GM18867 (cell line): Measurements from ENCODE around the gene HSF5.
A peak's percentile ranks its signal among the peaks of the same experiment; 100 is the strongest.
"Not testable (repeated sequence)": the region's sequence is repeated elsewhere in the genome, so short reads cannot be mapped to it uniquely, and the experiment has no call there.

Experiments used
- ATAC-seq: cut with Tn5 transposase; IDR thresholded peaks from one replicate; pipeline ENCODE4 v1.9.1; 2021; ENCODE audit warnings: mild to moderate bottlenecking, moderate library complexity; ENCODE audit not compliant: unreplicated experiment

HSF5 gene

DNA sequence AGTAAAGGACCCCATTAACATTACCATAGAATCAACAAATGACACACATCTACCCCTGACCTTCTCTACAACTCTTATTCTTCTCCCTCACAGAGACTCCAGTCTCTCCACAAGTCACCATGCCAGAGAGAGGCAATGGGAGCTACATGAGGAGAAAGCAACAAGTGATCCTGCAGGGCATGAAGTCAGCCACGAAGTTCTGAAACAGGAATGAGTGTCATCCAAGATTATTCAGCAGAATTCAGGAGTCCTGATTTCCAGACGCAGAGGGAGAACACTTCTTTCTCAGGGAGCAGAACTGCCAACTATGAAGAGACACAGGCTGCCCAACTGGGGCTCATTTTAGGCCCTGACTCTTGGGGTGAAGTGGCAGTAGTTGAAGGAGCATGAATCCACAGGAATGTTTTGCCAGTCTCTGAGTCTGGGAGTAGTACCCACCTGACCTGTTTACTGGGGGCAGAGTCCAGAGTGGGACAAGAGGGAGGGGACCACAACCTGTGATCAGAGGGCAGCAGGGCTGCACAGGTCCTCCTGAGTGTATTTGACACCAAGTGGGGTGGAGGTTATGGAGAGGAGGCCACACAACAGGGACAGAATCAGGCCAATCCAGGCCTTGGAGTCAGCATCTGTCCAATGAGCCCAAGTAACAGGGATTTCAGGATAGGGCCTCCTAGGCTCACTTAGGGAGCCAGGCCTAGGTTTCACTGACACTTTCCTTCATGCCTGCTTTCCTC is 28.6 kb upstream of the HSF5 start:
- ATAC-seq, result no peak

DNA sequence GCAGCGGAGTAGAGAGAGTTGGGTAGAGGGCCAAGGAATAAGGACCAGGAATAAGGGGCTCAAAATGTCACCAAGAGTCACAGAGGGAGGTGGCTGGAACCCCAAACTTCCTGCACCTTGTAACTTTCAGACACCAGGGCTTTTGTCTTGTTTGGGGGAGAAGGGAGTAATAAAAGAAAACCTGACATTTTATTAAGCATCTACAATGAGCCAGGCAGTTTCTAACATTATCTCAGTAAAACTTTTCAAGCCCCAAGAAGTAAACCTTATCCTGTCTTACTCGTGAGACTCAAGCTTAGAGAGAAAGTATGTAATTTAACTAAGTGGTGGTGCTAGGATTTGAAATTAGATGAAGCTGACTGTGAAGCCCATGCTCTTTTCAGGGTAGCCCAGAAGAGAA is 27.1 kb upstream of the HSF5 start:
- ATAC-seq, result no peak

DNA sequence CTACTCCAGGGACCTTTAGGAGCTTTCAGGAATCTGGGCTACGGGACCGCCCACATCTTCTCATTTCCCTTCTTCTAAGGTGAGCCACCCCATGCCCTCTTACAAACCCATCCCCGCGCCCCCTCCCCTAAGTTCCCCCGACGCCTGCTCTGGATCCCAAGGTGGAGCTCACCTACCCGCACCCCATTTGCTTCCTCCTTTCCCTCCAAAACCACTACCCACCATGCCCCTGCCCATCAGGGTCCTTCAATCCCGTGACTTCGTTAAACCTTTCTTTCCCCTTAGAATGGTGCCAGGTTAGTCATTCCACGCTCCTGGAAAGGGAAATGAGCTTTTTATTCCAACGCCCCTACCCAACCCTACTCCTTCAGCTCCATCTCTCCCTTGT is 26.6 kb upstream of the HSF5 start:
- ATAC-seq, result no peak

DNA sequence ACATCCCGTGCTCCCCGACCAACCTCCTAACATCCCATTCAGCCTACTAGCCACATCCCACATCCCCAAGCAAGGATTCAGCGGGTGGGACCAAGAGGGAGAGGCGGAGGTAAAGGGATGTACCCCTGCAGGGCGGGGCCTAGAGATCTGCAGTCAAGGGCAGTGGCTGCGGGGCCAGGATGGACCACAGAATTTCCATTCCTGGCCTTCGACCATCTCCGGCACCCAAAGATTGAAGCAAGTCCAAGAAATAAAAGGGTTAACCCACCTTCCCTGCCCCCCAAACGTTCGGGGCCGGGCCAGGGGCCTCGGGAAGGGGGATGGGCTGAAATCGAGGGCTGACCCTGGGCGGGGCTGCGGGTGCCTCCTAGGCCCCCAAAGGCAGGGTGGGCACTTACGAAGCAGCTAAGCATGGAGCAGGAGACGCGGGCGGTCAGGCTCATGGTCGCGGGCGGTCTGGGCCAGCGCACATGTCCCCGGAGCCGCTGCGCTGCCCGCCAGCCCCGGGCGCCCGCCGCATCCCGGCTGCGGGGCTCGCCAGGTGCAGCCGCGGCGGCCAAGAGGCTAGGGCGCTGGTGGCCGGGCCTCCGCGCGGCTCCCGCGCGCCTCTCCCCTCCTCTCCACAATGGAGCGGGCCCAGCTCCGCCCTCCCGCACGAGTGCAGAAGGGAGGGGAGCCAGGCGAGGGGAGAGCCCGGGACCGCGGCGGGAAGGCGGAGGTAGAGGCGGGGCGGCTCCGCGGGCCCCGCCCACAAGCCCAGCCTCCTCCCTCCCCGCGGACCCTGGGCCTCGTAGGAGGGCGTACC is 26.0 kb upstream of the HSF5 start, which contains the start of gene MTMR4:
TSS of gene MTMR4 (minus strand) at position 674 of the 805 bp plus-strand sequence. CDS start at position 443, 231 bp downstream.
- no peak for ATAC-seq

DNA sequence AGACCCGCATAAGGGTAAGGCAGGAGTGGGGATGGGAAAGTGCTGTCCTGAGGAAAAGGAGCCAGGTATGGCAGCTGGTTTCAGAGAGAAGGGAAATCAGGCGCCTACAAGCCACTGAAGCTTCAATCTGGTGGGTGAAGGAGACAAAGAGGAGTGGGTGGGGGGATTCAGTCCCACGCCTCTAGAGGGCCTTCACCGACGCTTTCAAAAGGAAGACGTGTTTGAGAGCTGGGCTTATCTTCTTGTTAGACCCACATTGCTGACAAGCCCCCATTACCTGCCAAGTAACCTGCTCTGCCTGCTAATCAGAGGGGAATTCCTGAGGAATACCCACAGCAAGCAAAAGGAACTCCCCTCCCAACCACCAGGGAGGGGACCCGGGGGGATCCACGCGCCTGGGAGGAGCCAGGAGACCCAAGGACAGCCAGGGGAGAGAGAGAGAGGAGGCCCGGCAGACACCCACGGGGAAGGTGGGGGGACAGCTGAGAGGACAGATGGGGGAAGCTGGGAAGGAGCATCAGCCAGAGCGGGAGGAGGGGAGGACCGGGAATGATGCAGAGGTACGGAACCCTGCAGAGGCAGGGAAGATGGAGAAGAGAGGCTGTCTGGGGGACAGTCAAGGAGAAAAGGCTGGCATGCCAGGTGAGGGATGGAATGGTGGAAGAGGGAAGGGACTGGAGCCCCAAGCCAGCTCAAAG is 25.2 kb upstream of the HSF5 start:
- ATAC-seq, result no peak

DNA sequence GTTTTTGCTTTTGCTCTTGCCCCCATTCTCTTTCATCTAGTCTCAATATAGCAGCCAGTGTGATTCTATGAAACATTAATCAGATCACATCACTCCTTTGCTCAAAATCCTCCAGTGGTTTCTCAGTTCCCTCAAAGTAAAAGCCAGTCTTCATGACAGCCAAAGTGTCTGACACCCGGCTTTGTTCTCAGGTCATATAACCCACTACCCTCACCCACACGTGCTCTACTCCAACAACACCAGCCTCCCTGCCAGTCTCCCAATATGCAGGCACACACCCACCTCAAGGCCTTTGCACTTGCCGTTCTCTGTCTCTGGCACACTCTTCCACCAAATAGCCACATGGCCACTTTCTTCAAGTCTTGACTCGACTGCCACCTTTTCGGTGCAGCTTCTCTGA is 21.9 kb upstream of the HSF5 start:
- ATAC-seq, result no peak

DNA sequence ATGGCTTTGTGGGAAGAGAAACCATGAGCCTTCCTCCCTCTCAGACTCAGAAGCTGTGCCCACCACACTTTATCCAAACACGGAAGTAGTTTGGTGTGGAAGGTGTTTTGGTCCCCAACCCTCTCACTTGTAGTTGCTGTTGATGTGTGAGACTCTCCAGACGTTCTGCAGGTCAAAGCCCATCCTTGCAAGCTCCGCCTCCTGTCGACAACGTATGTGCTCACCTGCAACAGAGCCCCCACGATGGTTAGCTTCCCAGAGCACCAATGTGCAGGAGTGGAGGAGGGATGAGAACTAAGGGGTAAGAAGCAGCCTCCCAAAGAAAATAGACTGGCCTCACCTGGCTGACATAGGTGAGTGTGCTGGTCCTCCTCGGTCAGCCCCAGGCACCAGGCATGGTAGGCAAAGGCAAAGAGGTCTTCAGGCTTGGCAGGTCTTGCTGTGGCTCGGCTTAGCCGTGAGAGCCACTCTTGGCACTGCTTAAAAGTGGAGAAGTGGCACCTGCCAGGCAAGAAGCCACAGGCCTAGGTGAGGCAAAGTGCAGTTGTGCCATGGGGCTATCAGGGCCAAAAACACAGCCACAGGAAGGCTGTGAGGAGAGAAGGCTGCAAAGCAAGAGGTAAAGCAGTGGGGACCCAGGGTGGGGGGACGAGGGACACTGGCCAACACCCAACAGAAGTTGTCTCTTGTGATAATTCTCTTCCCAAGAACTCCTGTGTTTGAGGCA is 20.3 kb upstream of the HSF5 start:
- no peak for ATAC-seq

DNA sequence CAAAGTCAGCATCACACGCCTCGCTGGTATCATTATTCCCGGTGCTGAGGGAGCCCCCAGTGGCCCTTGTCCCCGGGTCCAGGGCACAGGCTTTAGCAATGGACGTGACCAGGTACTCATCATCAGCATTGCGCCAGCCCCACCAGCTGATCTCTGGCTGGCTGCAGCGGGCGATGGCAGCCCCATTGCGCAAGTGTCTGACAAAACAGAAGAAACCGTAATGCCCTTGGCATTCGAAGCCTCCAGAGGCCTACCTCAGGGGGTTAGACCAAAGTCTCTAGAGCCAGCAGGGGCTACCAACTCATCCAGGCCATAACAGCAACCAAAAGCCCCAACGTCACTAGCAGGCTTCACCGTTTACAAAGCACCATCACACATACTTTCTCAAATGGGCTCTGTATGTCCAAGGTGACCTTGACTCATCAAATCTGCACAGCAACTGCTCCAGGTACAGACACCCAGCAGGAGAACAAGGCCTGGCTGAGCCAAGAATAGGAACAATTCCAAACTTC is 19.0 kb upstream of the HSF5 start:
- no peak for ATAC-seq

DNA sequence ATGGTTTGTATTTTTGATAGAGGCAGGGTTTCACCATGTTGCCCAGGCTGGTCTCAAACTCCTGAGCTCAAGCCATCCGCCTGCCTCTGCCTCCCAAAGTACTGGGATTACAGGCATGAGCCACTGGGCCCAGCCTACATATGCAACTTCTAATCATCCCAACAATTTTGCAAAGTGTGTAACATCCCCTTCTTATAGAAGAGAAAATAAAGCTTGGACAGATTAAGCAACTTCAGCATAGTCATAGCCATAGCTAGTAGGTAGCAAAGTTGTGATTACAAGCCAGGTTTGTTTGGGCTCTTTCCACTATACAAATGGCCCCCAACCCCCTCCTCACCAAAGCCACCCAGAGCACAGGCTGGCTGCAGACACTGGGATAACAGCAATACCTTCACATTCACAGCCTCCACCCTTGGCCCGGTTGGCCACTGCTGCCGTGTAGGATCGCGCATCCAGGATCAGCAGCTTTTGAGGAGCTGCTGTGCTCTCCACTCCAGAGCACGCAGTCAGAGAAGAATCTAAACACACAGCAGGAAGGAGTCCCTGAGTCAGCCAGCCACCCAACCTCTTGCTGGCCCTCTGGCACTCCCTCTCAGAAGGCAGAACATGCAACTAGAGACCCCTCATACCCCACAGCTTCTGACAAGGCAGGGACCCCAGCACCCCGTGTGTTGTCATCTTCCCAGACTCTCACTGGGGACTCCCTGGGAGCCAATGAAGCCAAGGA is 18.3 kb upstream of the HSF5 start:
- no peak for ATAC-seq

DNA sequence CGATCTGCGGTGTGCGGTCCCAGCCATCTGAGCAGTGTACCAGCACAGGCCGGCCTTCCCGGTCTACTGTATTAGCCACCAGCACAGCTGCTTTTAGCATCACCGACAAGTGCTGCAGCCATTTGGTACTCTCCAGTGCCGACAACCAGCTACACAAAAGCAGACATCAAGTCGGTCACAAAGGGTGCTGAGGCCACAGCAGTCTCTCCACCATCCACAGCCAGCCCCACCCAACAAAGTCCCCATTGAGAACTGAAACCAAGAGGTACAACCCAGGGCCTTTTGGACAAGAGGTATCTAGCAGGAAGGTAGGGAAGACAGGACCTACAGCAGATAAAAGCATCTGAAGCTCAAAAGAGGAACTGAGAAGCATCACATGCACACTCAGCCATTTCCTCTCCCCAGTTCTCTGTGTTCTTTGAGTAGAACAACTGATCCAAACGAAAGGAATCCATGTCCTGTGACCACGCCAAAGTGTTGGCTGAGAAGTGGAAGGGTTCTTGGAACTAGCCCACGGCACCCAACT is 16.7 kb upstream of the HSF5 start:
- ATAC-seq, result peak; percentile 83

DNA sequence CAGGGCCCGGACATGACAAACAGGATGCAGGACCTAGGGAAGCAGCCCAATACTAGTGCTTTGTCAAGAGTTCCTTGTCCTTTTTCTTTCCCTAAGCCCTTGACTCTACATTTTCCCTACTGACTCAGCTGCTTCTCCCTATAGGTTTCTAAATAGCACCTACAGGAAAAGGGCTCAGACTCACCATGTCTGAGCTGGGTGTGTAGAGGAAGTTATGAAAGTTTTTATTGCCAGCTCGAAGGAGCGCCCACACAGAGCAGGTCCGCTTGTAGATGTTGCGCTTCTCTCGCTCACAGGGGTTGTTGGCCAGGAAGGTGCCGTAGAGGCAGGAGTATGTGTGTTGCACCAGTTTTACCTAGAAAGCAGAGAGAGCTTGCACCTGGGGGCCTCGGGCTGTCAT is 15.7 kb upstream of the HSF5 start:
- no peak for ATAC-seq

DNA sequence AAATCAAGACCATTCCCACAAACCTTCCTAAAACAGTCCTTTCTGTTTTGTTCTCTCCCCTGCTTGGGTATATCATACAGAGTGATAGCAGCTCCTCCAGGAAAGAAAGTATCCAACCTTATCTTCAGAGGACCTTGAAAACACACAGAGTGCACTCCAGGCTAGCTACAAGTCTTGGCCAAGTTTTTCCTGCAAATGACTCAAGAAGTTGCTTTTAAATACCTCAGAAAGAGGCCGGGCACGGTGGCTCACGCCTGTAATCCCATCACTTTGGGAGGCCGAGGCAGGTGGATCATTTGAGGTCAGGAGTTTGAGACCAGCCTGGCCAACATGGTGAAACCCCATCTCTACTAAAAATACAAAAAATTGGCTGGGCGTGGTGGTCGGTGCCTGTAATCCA is 14.9 kb upstream of the HSF5 start:
- not testable (repeated sequence) for ATAC-seq

DNA sequence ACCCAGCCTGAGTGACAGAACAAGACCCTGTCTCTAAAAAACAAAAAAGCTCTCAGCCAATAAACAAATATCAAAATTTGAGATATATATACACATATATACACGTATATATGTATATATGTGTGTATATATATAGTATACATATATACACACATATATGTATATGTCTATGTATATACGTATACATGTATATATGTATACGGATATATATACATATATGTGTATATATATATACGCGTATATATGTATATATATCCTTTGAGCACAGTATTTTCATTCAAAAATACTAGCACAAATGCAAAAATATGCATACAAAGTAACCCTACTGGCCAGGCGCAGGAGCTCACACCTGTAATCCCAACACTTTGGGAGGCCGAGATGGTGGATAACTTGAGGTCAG is 13.2 kb upstream of the HSF5 start:
- ATAC-seq, result no peak

DNA sequence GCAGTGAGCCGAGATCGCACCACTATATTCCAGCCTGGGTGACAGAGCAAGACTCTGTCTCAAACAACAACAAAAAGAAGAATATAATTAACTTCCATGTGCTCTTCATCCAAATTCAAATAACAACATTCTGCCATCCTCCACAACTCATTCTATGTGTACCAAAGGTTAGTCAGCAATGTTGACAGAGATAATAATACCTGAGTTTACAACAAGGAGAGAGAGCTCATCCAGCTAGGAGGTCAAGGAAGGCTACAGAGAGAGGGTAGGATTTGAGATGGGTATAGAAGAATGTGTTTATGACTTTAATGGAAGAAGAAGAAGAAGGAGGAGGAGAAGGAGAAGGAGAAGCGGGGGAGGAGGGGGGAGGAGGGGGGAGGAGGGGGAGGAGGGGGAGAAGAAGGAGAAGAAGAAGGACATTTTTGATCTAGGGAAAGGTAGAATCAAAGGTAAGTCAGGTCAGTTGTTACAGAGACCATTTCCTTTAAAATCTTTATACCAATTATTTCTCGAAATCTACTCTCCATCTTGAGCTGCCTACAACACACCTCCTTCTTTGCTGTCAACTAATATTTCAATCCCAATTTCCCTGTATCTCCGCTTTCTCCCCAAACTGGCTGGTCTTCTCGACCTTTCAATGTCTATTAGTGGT is 10.1 kb upstream of the HSF5 start:
- ATAC-seq, result no peak

DNA sequence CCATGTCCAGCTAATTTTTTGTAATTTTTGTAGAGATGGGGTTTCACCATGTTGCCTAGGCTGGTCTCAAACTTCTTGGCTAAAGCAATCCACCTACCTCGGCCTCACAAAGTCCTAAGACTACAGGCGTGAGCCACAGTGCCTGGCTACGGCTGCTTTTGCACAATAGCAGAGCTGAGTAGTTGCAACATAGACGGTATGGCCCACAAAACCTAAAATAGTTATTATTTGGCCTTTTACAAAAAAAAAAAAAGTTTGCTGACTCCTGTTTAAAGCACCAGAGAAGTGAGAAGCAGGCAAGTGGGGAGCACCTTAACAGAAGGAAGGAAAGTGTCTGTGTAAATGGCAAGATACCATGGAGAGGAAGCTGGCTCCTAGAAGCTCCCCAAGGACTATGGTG is 5.3 kb upstream of the HSF5 start:
- no peak for ATAC-seq

DNA sequence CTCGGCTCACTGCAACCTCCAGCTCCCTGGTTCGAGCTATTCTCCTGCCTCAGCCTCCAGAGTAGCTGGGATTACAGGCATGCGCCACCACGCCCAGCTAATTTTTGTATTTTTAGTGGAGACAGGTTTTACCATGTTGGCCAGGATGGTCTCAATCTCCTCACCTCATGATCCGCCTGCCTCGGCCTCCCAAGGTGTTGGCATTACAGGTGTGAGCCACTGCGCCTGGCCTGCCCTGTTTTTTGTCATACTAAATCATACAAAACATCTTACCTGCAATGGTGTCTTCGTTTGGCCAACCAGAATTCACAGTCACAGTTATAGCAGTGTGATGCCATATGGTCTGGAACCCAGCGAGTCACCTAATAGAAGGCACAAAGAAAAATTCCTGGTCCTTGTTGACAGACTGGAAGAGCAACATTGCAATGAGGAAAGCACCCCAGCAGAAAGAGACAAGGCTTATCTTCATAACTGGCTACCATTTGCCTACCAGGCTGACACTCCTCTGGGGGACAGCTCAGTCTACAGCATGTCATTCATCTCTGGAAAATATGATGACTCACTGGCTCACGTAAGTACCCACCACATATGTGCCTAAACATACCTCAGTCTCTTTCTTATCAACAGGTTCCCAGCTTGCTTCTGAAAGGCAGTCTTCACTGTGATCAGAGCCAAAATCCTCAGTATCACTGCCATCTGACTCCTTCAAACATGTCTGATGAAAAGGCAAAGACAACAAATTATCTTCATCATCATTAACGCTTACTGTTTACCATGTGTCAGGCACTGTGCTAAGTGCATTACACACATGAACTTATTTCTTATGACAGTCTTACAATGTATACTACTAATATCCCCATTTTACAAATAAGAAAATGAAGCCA is 4.3 kb upstream of the HSF5 start:
- no peak for ATAC-seq

DNA sequence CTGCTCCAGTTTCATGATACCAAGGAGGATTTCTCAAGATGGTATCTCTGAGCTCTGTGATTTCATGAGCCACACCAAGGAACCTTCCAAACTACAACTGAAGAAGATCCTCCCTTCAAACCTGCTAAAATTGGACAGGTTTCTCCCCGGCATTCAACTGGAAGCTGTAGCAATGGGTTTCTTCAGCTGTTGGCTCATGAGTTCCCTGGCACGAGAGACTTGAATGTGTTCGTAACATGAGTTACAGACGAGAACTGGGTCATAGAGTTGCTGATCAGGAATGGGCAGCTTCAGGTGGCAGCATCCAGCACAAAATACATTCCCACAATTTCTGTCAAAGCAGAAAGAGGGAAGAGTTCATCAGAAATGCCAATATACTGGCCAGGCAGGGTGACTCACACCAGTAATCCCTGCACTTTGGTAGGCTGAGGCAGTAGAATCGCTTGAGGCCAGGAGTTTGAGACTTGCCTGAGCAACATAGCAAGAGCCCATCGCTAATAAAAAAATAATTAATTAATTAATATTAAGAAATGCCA is 3.4 kb upstream of the HSF5 start:
- no peak for ATAC-seq

DNA sequence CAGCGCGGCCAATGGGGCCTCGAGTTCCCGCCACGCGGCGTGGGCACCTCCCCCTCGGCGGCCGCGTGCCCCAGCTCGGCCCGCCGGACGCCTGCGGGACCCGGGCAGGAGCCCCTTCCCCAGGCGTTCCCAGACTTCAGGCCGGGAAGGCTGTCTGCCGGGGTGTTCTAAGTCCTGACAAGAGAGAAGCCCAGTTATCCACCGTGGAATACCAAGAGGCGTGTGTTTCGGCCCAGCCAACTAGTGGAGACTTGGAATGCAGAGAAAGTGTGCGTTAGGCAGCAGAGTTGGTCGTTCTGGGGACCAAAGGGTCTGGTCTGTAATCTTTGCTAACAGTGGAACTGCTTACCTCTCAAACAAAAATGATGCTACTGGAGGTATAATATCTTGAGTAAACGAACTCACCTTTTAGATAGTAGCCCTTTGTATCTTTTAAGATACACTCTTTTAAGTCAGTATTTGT is 251 bp upstream of the HSF5 start:
- no peak for ATAC-seq
